ENCODE measurements around the gene EME2. TPM values are rescaled to one million over a fixed set of nuclear protein-coding genes. Genes with fewer than 3 reads are reported as not detected.

The EME2 gene
- total and polyA plus RNA-seq, 2 of the 13 experiments (the other 11 are each of a cell fraction or from before 2014, with no cell fraction given): 4.4 to 7.6 TPM

GRCh38 chr16:1794221-1794871, 21.7 kb downstream of the EME2 start (continued):
- TF ChIP-seq, protein P1, sequence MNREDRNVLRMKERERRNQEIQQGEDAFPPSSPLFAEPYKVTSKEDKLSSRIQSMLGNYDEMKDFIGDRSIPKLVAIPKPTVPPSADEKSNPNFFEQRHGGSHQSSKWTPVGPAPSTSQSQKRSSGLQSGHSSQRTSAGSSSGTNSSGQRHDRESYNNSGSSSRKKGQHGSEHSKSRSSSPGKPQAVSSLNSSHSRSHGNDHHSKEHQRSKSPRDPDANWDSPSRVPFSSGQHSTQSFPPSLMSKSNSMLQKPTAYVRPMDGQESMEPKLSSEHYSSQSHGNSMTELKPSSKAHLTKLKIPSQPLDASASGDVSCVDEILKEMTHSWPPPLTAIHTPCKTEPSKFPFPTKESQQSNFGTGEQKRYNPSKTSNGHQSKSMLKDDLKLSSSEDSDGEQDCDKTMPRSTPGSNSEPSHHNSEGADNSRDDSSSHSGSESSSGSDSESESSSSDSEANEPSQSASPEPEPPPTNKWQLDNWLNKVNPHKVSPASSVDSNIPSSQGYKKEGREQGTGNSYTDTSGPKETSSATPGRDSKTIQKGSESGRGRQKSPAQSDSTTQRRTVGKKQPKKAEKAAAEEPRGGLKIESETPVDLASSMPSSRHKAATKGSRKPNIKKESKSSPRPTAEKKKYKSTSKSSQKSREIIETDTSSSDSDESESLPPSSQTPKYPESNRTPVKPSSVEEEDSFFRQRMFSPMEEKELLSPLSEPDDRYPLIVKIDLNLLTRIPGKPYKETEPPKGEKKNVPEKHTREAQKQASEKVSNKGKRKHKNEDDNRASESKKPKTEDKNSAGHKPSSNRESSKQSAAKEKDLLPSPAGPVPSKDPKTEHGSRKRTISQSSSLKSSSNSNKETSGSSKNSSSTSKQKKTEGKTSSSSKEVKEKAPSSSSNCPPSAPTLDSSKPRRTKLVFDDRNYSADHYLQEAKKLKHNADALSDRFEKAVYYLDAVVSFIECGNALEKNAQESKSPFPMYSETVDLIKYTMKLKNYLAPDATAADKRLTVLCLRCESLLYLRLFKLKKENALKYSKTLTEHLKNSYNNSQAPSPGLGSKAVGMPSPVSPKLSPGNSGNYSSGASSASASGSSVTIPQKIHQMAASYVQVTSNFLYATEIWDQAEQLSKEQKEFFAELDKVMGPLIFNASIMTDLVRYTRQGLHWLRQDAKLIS (CRISPR knock-in tag; IDR thresholded peaks at IDR 0.05): no peak
- TF ChIP-seq SUZ12 (IDR thresholded peaks at IDR 0.05; ENCODE audit: low read depth, low read length) (no peak), KAT8 (CRISPR knock-in tag; IDR thresholded peaks at IDR 0.05) (no peak), NFAT5 (CRISPR knock-in tag; IDR thresholded peaks at IDR 0.05) (no peak), TEAD3 (CRISPR knock-in tag; optimal IDR thresholded peaks at IDR 0.05; ENCODE audit: borderline replicate concordance) (peak; percentile 94), NPAS2 (CRISPR knock-in tag; IDR thresholded peaks at IDR 0.05; ENCODE audit: borderline replicate concordance) (0 out of 2 replicates have a peak, but pooled peaks have one; percentile 23), NBN (conservative IDR thresholded peaks at IDR 0.05) (no peak), SMARCE1 (IDR thresholded peaks at IDR 0.05; ENCODE audit: borderline replicate concordance) (no peak), ZNF724P (CRISPR knock-in tag; IDR thresholded peaks at IDR 0.05; ENCODE audit: borderline replicate concordance) (peak; percentile 26; the same call in 1 of the 2 replicates), SP4 (CRISPR knock-in tag; IDR thresholded peaks at IDR 0.05) (no peak), ZBTB49 (CRISPR knock-in tag; IDR thresholded peaks at IDR 0.05; ENCODE audit: borderline replicate concordance) (no peak), ERF (CRISPR knock-in tag; IDR thresholded peaks at IDR 0.05) (peak; percentile 48; the same call in 1 of the 2 replicates), ZNF883 (CRISPR knock-in tag; IDR thresholded peaks at IDR 0.05; ENCODE audit: not compliant biosample characterization) (no peak), ZMYM3 (CRISPR knock-in tag; IDR thresholded peaks at IDR 0.05) (peak; percentile 37; the same call in 1 of the 2 replicates)
- TF ChIP-seq, protein P2, sequence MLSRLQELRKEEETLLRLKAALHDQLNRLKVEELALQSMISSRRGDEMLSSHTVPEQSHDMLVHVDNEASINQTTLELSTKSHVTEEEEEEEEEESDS (CRISPR knock-in tag; IDR thresholded peaks at IDR 0.05; ENCODE audit: borderline replicate concordance): no peak
- TF ChIP-seq, protein P3, sequence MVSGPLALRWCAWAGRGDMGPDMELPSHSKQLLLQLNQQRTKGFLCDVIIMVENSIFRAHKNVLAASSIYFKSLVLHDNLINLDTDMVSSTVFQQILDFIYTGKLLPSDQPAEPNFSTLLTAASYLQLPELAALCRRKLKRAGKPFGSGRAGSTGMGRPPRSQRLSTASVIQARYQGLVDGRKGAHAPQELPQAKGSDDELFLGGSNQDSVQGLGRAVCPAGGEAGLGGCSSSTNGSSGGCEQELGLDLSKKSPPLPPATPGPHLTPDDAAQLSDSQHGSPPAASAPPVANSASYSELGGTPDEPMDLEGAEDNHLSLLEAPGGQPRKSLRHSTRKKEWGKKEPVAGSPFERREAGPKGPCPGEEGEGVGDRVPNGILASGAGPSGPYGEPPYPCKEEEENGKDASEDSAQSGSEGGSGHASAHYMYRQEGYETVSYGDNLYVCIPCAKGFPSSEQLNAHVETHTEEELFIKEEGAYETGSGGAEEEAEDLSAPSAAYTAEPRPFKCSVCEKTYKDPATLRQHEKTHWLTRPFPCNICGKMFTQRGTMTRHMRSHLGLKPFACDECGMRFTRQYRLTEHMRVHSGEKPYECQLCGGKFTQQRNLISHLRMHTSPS (CRISPR knock-in tag; IDR thresholded peaks at IDR 0.05; ENCODE audit: low read depth): peak; percentile 80

All from HepG2 (cell line).